Ureter (tissue), 1 donor: Measurements from ENCODE around the gene HSFX2. TPM values are rescaled to one million over a fixed set of nuclear protein-coding genes. Genes with fewer than 3 reads are reported as not detected.

ENCODE experiments used
- total RNA-seq: library from RNA; stranded (reverse); gene quantifications from one replicate; pipeline ENCODE4 v1.2.4, GENCODE V29; 2023
- donor health status: DM: yes; HTN: yes; CAD: no.

The HSFX2 gene
- total RNA-seq, 1 donor from 2014 or later: not detected

Other genes starting within 250 kb of the HSFX2 start
- 86.8 TPM for gene IDS, start 90.0 kb downstream of the HSFX2 start, total RNA-seq
- 22.2 TPM for gene EOLA1, start 54.3 kb downstream of the HSFX2 start, total RNA-seq
- not detected for gene HSFX3, start 45.4 kb downstream of the HSFX2 start, total RNA-seq
- gene MAGEA9B, start 7.9 kb downstream of the HSFX2 start, total RNA-seq: not detected
- 35.0 TPM for gene TMEM185A, start 36.5 kb upstream of the HSFX2 start, total RNA-seq
- gene MAGEA11, start 116.7 kb upstream of the HSFX2 start, total RNA-seq: 0.10 TPM
- gene HSFX1, start 178.8 kb upstream of the HSFX2 start, total RNA-seq: 2.5 TPM
- not detected for gene MAGEA9, start 186.6 kb upstream of the HSFX2 start, total RNA-seq